ENCODE measurements around the gene ZWILCH. TPM values are rescaled to one million over a fixed set of nuclear protein-coding genes. Genes with fewer than 3 reads are reported as not detected.

Gene ZWILCH
- total and polyA plus RNA-seq, 2 donors (not counting 3 experiments of a cell fraction or from before 2014, with no cell fraction given): 9.3 to 28.8 TPM

DNA sequence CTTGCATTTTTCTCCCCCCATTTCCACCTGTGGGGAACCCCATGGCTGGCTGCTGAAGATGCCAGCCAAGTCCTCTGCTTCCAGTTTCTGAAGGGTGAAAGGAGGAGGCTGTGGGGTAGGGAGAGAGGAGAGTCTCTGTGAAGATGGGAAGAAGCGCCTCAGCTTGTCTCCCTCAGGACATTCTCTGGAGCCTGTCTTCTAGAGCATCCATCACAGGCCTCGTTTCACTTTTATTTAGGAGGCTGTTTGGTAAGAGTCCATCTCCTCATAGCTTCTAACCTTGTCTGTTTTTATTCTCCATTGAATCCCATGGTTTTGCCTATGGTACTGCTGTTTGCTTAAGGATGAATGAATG lies 69.4 kb downstream of the ZWILCH start:
- intact Hi-C loops (cut with micrococcal nuclease) (no loop called here), dilution Hi-C loops (cut with MboI; ENCODE audit: extremely low pct_ligation_motif_present, low sequenced_read_pairs) (no loop called here)
- H3K27ac ChIP-seq (ENCODE audit: insufficient read depth, low read depth, low read length): no peak overlapping the region
- no peak overlapping the region for H2AFZ ChIP-seq (ENCODE audit: low read depth, low read length)
- POLR2A ChIA-PET: no interaction called here
- no peak overlapping the region for H3K9ac ChIP-seq (replicated peaks; ENCODE audit: extremely low read depth, insufficient read depth, low read length)
- H3K4me2 ChIP-seq (ENCODE audit: insufficient read depth, low read length): no peak overlapping the region
- H3K79me2 ChIP-seq (ENCODE audit: control insufficient read depth, insufficient read depth, low read length): no peaks in the 10 kb centered on the region
- no TSS peak for BruUV-seq (replicated peaks)
- CTCF ChIA-PET: interaction anchor here (1.2 to 2.1 kb wide), 2 partner anchors 8 to 19 kb away, joined by 3 to 8 read pairs; partner anchors contain the start of gene LCTL
- H3K36me3 ChIP-seq (ENCODE audit: control insufficient read depth in 2 of 2, extremely low read depth in 1 of 2, insufficient read depth in 2 of 2, low read length in 2 of 2): no peaks in the 10 kb centered on the region
- H4K20me1 ChIP-seq (replicated peaks; ENCODE audit: control insufficient read depth, extremely low read depth, insufficient read depth, low read length): no peaks in the 10 kb centered on the region
- DNase-seq (ENCODE audit: low read depth, low spot score) (no peak), FAIRE-seq (no peak)
- no peaks in the 10 kb centered on the region for H3K9me1 ChIP-seq (replicated peaks; ENCODE audit: control insufficient read depth, extremely low read depth, insufficient read depth, low read length)
- peaks cover 12% of the 10 kb centered on the region for H3K4me1 ChIP-seq (ENCODE audit: control insufficient read depth, extremely low read depth, insufficient read depth, low read length)
- TF ChIP-seq MYC (IDR thresholded peaks at IDR 0.05; ENCODE audit: low read depth, low read length) (no peak), POLR2AphosphoS5 (IDR thresholded peaks at IDR 0.05; ENCODE audit: insufficient read depth, low read depth, low read length) (no peak), MAX (IDR thresholded peaks at IDR 0.05; ENCODE audit: insufficient read depth, insufficient read length) (no peak), FOS (IDR thresholded peaks at IDR 0.05; ENCODE audit: borderline replicate concordance, insufficient read depth, low read length) (no peak), GATA2 (IDR thresholded peaks at IDR 0.05; ENCODE audit: insufficient read depth, insufficient read length, low read depth, low read length) (no peak), EZH2 (IDR thresholded peaks at IDR 0.05; ENCODE audit: borderline replicate concordance, low read depth, low read length, severe bottlenecking) (no peak), JUN (IDR thresholded peaks at IDR 0.05; ENCODE audit: borderline replicate concordance, insufficient read depth, insufficient read length, low read depth) (no peak), POLR2A (IDR thresholded peaks at IDR 0.05; ENCODE audit: low read depth, low read length) (no peak)
- TF ChIP-seq, protein P1, sequence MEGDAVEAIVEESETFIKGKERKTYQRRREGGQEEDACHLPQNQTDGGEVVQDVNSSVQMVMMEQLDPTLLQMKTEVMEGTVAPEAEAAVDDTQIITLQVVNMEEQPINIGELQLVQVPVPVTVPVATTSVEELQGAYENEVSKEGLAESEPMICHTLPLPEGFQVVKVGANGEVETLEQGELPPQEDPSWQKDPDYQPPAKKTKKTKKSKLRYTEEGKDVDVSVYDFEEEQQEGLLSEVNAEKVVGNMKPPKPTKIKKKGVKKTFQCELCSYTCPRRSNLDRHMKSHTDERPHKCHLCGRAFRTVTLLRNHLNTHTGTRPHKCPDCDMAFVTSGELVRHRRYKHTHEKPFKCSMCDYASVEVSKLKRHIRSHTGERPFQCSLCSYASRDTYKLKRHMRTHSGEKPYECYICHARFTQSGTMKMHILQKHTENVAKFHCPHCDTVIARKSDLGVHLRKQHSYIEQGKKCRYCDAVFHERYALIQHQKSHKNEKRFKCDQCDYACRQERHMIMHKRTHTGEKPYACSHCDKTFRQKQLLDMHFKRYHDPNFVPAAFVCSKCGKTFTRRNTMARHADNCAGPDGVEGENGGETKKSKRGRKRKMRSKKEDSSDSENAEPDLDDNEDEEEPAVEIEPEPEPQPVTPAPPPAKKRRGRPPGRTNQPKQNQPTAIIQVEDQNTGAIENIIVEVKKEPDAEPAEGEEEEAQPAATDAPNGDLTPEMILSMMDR (IDR thresholded peaks at IDR 0.05; ENCODE audit: extremely low read depth in 1 of 2, insufficient read depth in 1 of 2, low read depth in 1 of 2, low read length in 2 of 2): no peak
- no peak overlapping the region for H3K4me3 ChIP-seq (replicated peaks in 1 of 3; ENCODE audit: insufficient read depth in 1 of 3, low read depth in 1 of 3, low read length in 3 of 3)
- H3K27me3 ChIP-seq (ENCODE audit: control insufficient read depth in 2 of 2, insufficient read depth in 2 of 2, low read length in 2 of 2): no peaks in the 10 kb centered on the region
- H3K9me3 ChIP-seq (replicated peaks; ENCODE audit: control insufficient read depth, insufficient read depth, low read length): no peaks in the 10 kb centered on the region

Data from endothelial cell of umbilical vein (primary cell).